Tibial nerve (tissue), 4 donors: ENCODE results near the gene ACE2. TPM values are rescaled to one million over a fixed set of nuclear protein-coding genes. Genes with fewer than 3 reads are reported as not detected.

Experiments used
- DNase-seq, 2 donors: peaks; one replicate each; pipeline ENCODE4 v3.0.0-alpha.2; 2019; ENCODE audit warnings: low spot score in 2 of 2
- H3K27ac ChIP-seq, 4 donors: fragments of 200-600 bp; sonication (generic) in 3 of 4; one replicate each; pipeline ENCODE4 v1.5.1; 2017 to 2019; ENCODE audit warnings: mild to moderate bottlenecking in 1 of 4
- H3K27me3 ChIP-seq, 2 donors: fragments of 200-600 bp; sonication (generic) in 1 of 2; one replicate each; pipeline versions ENCODE4 v1.5.1 to v1.6.0; 2017 to 2019
- H3K36me3 ChIP-seq, 3 donors: fragments of 200-600 bp; sonication (generic); one replicate each; pipeline ENCODE4 v1.5.1; 2018 to 2019
- H3K4me1 ChIP-seq, 4 donors: fragments of 200-600 bp; sonication (generic) in 3 of 4; one replicate each; pipeline ENCODE4 v1.5.1; 2017 to 2019
- H3K4me3 ChIP-seq, 4 donors: fragments of 200-600 bp; sonication (generic) in 3 of 4; one replicate each; pipeline ENCODE4 v1.5.1; 2017 to 2019; ENCODE audit warnings: mild to moderate bottlenecking in 1 of 4, moderate library complexity in 1 of 4
- H3K9me3 ChIP-seq, 4 donors: fragments of 200-600 bp; sonication (generic) in 3 of 4; one replicate each; pipeline ENCODE4 v1.5.1; 2017 to 2019
- CTCF ChIP-seq, 5 experiments: fragments of 200-600 bp in 3 of 5; fragments of 450-650 bp in 2 of 5; sonication (generic) in 3 of 5; IDR thresholded peaks; one replicate each; pipeline ENCODE4 v1.5.1; 2016 to 2019; ENCODE audit warnings: antibody characterized with exemption in 5 of 5, mild to moderate bottlenecking in 3 of 5, moderate library complexity in 2 of 5
- EP300 ChIP-seq, 2 donors: sonication (generic); formaldehyde crosslinking; IDR thresholded peaks; one replicate each; pipeline ENCODE4 v1.6.1; 2017; ENCODE audit warnings: antibody characterized with exemption in 2 of 2, mild to moderate bottlenecking in 1 of 2
- POLR2A ChIP-seq, 2 donors: fragments of 450-650 bp; IDR thresholded peaks; one replicate each; pipeline ENCODE4 v1.6.1; 2017; ENCODE audit warnings: antibody characterized with exemption in 2 of 2, mild to moderate bottlenecking in 2 of 2, moderate library complexity in 2 of 2
- WGBS, 2 donors: methylation state at CpG; one replicate each; pipeline ENCODE4 v1.1.5; 2018; 5-methylcytosine and 5-hydroxymethylcytosine counted together
- total RNA-seq, 4 donors: library from RNA; depleted of rRNA; stranded (reverse); fragments of >200 nt; gene quantifications; one replicate each; pipeline ENCODE4 v1.1.0, GENCODE V29; 2016

The ACE2 gene
- total RNA-seq, 4 donors from 2014 or later: 0.30 to 1.1 (median 0.92) TPM

DNA sequence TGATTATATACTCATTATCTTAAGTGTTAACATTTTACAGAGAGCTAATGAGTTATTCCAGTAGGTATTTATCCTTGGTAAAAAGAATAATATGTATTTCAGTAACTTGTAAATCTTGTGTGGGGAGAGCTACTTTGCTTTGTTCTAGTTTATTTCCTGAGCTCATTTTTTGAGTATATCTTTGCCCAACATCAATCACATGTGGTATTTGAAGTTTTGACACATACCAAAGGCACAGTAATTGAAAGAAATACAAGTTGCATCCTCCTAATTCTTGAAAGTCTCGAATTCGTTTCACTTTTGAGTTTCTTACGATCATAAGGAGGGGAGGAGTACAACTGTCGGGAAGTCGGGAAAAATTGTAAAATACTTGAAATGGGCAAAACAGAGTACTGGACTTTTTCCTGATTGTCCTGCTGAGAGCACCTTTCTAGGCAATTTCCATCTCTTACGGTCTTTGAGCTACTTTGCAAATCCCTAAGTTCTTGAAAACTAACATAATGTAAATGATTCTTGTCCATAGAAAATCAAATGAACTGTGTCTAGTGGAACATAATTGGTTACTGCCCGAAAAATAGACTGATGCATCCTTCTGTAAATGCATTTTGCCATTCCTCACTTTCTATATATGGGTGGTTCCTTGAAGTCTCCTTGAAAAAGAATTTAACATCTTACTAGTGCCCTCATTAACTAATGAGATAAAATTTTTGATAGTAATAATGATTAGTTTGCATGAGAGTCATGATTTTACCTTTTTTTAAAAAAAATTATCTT is 43.2 kb upstream of the ACE2 start:
- TF ChIP-seq POLR2A (IDR thresholded peaks at IDR 0.05) (no peak), EP300 (IDR thresholded peaks at IDR 0.05) (no peak), CTCF (IDR thresholded peaks at IDR 0.05) (no peak)
- H3K4me1 ChIP-seq: no peaks in the 10 kb centered on the region
- H3K4me3 ChIP-seq: no peak overlapping the region
- no peak for DNase-seq
- no peaks in the 10 kb centered on the region for H3K9me3 ChIP-seq
- 79 to 87% methylated on average over 7 of the region's 7 CpGs for WGBS, 2 donors
- H3K27ac ChIP-seq: no peak overlapping the region
- H3K27me3 ChIP-seq: peaks cover 0 to 28% of the 10 kb centered on the region in 2 donors
- no peaks in the 10 kb centered on the region for H3K36me3 ChIP-seq

DNA sequence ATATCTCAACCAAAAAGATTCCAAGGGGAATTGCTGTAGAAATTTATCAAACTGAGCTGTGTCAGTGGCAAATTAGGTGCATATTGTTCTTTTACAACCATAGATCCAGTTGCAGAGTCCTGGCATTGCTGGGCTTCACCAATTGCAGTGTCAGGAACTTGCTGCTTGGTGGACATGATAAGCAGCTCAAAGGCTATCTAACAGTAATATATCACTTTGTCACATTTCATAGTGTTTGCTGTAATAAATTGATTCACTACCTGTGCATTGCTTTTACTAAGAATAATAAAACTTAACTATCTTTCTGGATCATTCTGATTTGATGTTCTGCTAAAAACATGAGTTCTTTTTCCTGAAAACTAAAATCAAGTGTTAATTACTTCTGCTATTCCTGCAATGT is 30.9 kb upstream of the ACE2 start:
- H3K27me3 ChIP-seq: peaks cover 0 to 15% of the 10 kb centered on the region in 2 donors
- TF ChIP-seq POLR2A (IDR thresholded peaks at IDR 0.05): no peak
- no peak for DNase-seq
- no peak overlapping the region for H3K4me3 ChIP-seq
- H3K36me3 ChIP-seq: no peaks in the 10 kb centered on the region
- no peak overlapping the region for H3K27ac ChIP-seq
- no peaks in the 10 kb centered on the region for H3K4me1 ChIP-seq
- no peaks in the 10 kb centered on the region for H3K9me3 ChIP-seq

GRCh38 chrX:15623054-15623453 is 22.3 kb upstream of the ACE2 start:
- H3K4me3 ChIP-seq: no peak overlapping the region
- peaks cover 0 to 15% of the 10 kb centered on the region in 2 donors for H3K27me3 ChIP-seq
- H3K36me3 ChIP-seq: no peaks in the 10 kb centered on the region
- 57 to 64% methylated on average over 1 of the region's 1 CpG for WGBS, 2 donors
- no peak overlapping the region for H3K27ac ChIP-seq
- no peak for DNase-seq
- H3K9me3 ChIP-seq: no peaks in the 10 kb centered on the region
- H3K4me1 ChIP-seq: no peaks in the 10 kb centered on the region
- no peak for TF ChIP-seq POLR2A (IDR thresholded peaks at IDR 0.05)
- no peak for TF ChIP-seq CTCF (IDR thresholded peaks at IDR 0.05)
- TF ChIP-seq EP300 (IDR thresholded peaks at IDR 0.05): no peak

DNA sequence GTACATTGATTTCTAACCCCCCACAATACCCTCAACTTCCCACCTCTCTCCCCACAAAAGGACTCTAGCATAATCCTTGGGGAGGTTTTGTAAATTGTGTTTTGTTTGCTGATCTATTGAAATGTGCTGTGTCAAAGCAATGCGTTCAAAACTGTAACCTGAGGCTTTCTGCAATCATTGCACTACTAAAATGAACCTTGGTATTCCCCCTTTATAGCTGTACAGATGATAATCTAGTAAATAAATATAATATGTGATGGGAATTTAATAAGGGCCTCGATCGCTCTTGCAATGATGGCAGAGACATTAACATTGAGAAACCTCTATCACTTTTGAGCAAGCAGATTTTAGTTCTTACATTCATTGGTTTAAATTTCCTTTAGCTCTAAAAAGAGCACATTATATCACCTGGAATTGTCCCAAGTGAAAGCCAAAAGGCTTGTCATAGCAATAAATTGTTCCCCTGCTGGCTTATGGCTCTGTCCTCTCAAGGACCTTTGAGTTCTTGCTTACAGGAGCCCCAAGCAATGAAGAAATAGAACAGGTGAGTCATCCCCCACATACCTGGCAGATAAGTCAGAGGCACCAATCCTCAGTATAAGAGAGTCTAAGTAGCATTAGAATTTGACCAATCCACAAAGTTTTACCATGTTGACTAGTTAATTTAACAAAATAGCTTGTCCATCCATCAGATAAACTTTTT is 18.4 kb upstream of the ACE2 start:
- no peaks in the 10 kb centered on the region for H3K4me1 ChIP-seq
- no peak overlapping the region for H3K4me3 ChIP-seq
- no peaks in the 10 kb centered on the region for H3K36me3 ChIP-seq
- H3K27ac ChIP-seq: no peak overlapping the region
- DNase-seq: no peak
- H3K9me3 ChIP-seq: no peaks in the 10 kb centered on the region
- no peak for TF ChIP-seq EP300 (IDR thresholded peaks at IDR 0.05)
- TF ChIP-seq CTCF (IDR thresholded peaks at IDR 0.05): no peak
- no peak for TF ChIP-seq POLR2A (IDR thresholded peaks at IDR 0.05)
- peaks cover 0 to 23% of the 10 kb centered on the region in 2 donors for H3K27me3 ChIP-seq
- 76 to 78% methylated on average over 3 of the region's 3 CpGs for WGBS, 2 donors

DNA sequence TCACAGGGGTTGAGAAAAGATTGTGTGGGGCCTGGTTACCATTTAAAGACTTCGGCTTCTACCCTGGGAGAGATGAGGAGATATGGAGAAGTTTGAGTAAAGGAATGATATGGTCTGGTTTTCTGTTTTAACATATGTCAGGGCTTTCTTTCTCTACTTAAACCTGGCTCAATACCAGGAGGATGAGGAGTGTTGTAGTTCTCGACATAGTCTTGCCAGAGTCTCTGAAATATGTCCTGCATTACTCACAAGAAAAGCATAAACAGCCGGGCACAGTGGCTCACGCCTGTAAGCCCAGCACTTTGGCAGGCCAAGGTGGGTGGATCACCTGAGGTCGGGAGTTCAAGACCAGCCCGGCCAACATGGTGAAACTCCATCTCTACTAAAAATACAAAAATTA is 16.4 kb upstream of the ACE2 start:
- no peaks in the 10 kb centered on the region for H3K9me3 ChIP-seq
- H3K27me3 ChIP-seq: peaks cover 0 to 22% of the 10 kb centered on the region in 2 donors

More for the DNA sequence above, 16.4 kb upstream of the ACE2 start:
- DNase-seq: no peak
- WGBS, 2 donors: 82 to 89% methylated on average over 5 to 6 of the region's 6 CpGs
- Histone ChIP-seq H3K36me3 (no peaks in the 10 kb centered on the region), H3K4me3 (no peak overlapping the region), H3K27ac (no peak overlapping the region), H3K4me1 (no peaks in the 10 kb centered on the region)
- TF ChIP-seq EP300 (IDR thresholded peaks at IDR 0.05): no peak
- no peak for TF ChIP-seq CTCF (IDR thresholded peaks at IDR 0.05)
- no peak for TF ChIP-seq POLR2A (IDR thresholded peaks at IDR 0.05)
